Embryonic facial prominence (tissue), 1 donor: ENCODE results near the gene ZNF316.

Experiments used
- DNase-seq: peaks from one replicate; pipeline ENCODE4 v3.0.0-alpha.2; 2016; ENCODE audit errors: extremely low spot score

ZNF316 gene

GRCh38 chr7:6691103-6691502 lies 54.0 kb downstream of the ZNF316 start:
- DNase-seq = no peak

- DNase-seq = no peak
Observed at GRCh38 chr7:6691609-6692106, 54.5 kb downstream of the ZNF316 start.

- DNase-seq = no peak
Observed at GRCh38 chr7:6700793-6701192, 63.7 kb downstream of the ZNF316 start.

- no peak for DNase-seq
Observed at GRCh38 chr7:6701860-6702259, 64.7 kb downstream of the ZNF316 start.
